GM18868 (cell line): ENCODE data around the gene HLA-F.

Experiments
- ATAC-seq: cut with Tn5 transposase; IDR thresholded peaks from one replicate; pipeline ENCODE4 v1.9.1; 2021; ENCODE audit warnings: mild to moderate bottlenecking, moderate library complexity; ENCODE audit not compliant: unreplicated experiment

Gene HLA-F

GRCh38 chr6:29723262-29723665, at the start of gene HLA-F:
Gene HLA-F (plus strand): TSS chr6:29723434. CDS start chr6:29723464, 30 bp downstream.
- ATAC-seq: peak; percentile 86

GRCh38 chr6:29674008-29674407, 49.2 kb upstream of the HLA-F start:
- no peak for ATAC-seq

GRCh38 chr6:29675561-29675960, 47.7 kb upstream of the HLA-F start:
- ATAC-seq: no peak

GRCh38 chr6:29676981-29677601, 46.1 kb upstream of the HLA-F start:
- ATAC-seq: no peak

GRCh38 chr6:29678114-29678513, 45.1 kb upstream of the HLA-F start:
- no peak for ATAC-seq

- no peak for ATAC-seq
Measured at GRCh38 chr6:29679962-29680361, 43.3 kb upstream of the HLA-F start.

GRCh38 chr6:29680416-29680815, 42.8 kb upstream of the HLA-F start:
- no peak for ATAC-seq

- no peak for ATAC-seq
Measured at GRCh38 chr6:29680904-29681303, 42.3 kb upstream of the HLA-F start, which contains the start of gene ZFP57. Gene ZFP57 (minus strand): TSS chr6:29681152. CDS start chr6:29677003, 4,149 bp downstream.

- no peak for ATAC-seq
Measured at GRCh38 chr6:29681811-29682210, 41.4 kb upstream of the HLA-F start.

GRCh38 chr6:29685718-29686326, 37.4 kb upstream of the HLA-F start:
- ATAC-seq: no peak

- ATAC-seq: no peak
Measured at GRCh38 chr6:29694637-29695036, 28.6 kb upstream of the HLA-F start.

GRCh38 chr6:29696147-29697125, 26.8 kb upstream of the HLA-F start:
- ATAC-seq: no peak

GRCh38 chr6:29702519-29703103, 20.6 kb upstream of the HLA-F start:
- ATAC-seq: no peak

GRCh38 chr6:29705389-29706231, 17.6 kb upstream of the HLA-F start:
- ATAC-seq: no peak

- no peak for ATAC-seq
Measured at GRCh38 chr6:29708432-29709179, 14.6 kb upstream of the HLA-F start.

GRCh38 chr6:29709188-29709587, 14.0 kb upstream of the HLA-F start:
- no peak for ATAC-seq

- ATAC-seq: no peak
Measured at GRCh38 chr6:29710281-29710941, 12.8 kb upstream of the HLA-F start.

- ATAC-seq: no peak
Measured at GRCh38 chr6:29720863-29721262, 2.4 kb upstream of the HLA-F start.
